Right lobe of liver (tissue), 4 donors: ENCODE data around the gene DVL2.

Source experiments
- CTCF ChIP-seq, 4 donors: fragments of 200-600 bp in 3 of 4; fragments of 450-650 bp in 1 of 4; IDR thresholded peaks; one replicate each; pipeline versions ENCODE4 v1.5.1 to v1.8.0; 2016 to 2022; ENCODE audit warnings: antibody characterized with exemption in 4 of 4, mild to moderate bottlenecking in 2 of 4
- POLR2A ChIP-seq: fragments of 450-650 bp; IDR thresholded peaks from one replicate; pipeline ENCODE4 v1.6.1; 2017; ENCODE audit warnings: antibody characterized with exemption, mild to moderate bottlenecking
- donor health status: DM: no; HTN: no; CAD: no.
- donor health status: DM: no; HTN: no; CAD: no.
- donor health status: DM: no; HTN: yes; CAD: no.

- no peak for TF ChIP-seq POLR2A
- TF ChIP-seq CTCF (IDR thresholded peaks at IDR 0.05), result no peak
Measured at GRCh38 chr17:7261379-7262191, 27.3 kb upstream of the DVL2 start.
